Tibial nerve (tissue), 4 donors: ENCODE results near the gene BCAS3. TPM values are rescaled to one million over a fixed set of nuclear protein-coding genes. Genes with fewer than 3 reads are reported as not detected.

Experiments
- DNase-seq, 2 donors: peaks; one replicate each; pipeline ENCODE4 v3.0.0-alpha.2; 2019; ENCODE audit warnings: low spot score in 2 of 2
- H3K27ac ChIP-seq, 4 donors: fragments of 200-600 bp; sonication (generic) in 3 of 4; one replicate each; pipeline ENCODE4 v1.5.1; 2017 to 2019; ENCODE audit warnings: mild to moderate bottlenecking in 1 of 4
- H3K27me3 ChIP-seq, 2 donors: fragments of 200-600 bp; sonication (generic) in 1 of 2; one replicate each; pipeline versions ENCODE4 v1.5.1 to v1.6.0; 2017 to 2019
- H3K36me3 ChIP-seq, 3 donors: fragments of 200-600 bp; sonication (generic); one replicate each; pipeline ENCODE4 v1.5.1; 2018 to 2019
- H3K4me1 ChIP-seq, 4 donors: fragments of 200-600 bp; sonication (generic) in 3 of 4; one replicate each; pipeline ENCODE4 v1.5.1; 2017 to 2019
- H3K4me3 ChIP-seq, 4 donors: fragments of 200-600 bp; sonication (generic) in 3 of 4; one replicate each; pipeline ENCODE4 v1.5.1; 2017 to 2019; ENCODE audit warnings: mild to moderate bottlenecking in 1 of 4, moderate library complexity in 1 of 4
- H3K9me3 ChIP-seq, 4 donors: fragments of 200-600 bp; sonication (generic) in 3 of 4; one replicate each; pipeline ENCODE4 v1.5.1; 2017 to 2019
- CTCF ChIP-seq, 5 experiments: fragments of 200-600 bp in 3 of 5; fragments of 450-650 bp in 2 of 5; sonication (generic) in 3 of 5; IDR thresholded peaks; one replicate each; pipeline ENCODE4 v1.5.1; 2016 to 2019; ENCODE audit warnings: antibody characterized with exemption in 5 of 5, mild to moderate bottlenecking in 3 of 5, moderate library complexity in 2 of 5
- EP300 ChIP-seq, 2 donors: sonication (generic); formaldehyde crosslinking; IDR thresholded peaks; one replicate each; pipeline ENCODE4 v1.6.1; 2017; ENCODE audit warnings: antibody characterized with exemption in 2 of 2, mild to moderate bottlenecking in 1 of 2
- POLR2A ChIP-seq, 2 donors: fragments of 450-650 bp; IDR thresholded peaks; one replicate each; pipeline ENCODE4 v1.6.1; 2017; ENCODE audit warnings: antibody characterized with exemption in 2 of 2, mild to moderate bottlenecking in 2 of 2, moderate library complexity in 2 of 2
- WGBS, 2 donors: methylation state at CpG; one replicate each; pipeline ENCODE4 v1.1.5; 2018; 5-methylcytosine and 5-hydroxymethylcytosine counted together
- total RNA-seq, 4 donors: library from RNA; depleted of rRNA; stranded (reverse); fragments of >200 nt; gene quantifications; one replicate each; pipeline ENCODE4 v1.1.0, GENCODE V29; 2016

The BCAS3 gene
- total RNA-seq, 4 donors from 2014 or later, result 26.4 to 48.1 (median 44.8) TPM

GRCh38 chr17:61384354-61384691 lies 706.7 kb downstream of the BCAS3 start:
- Histone ChIP-seq H3K36me3 (no peaks in the 10 kb centered on the region), H3K9me3 (no peaks in the 10 kb centered on the region), H3K4me3 (no peak overlapping the region), H3K27me3 (no peaks in the 10 kb centered on the region), H3K27ac (no peak overlapping the region), H3K4me1 (peaks cover 0 to 19% (median 2%) of the 10 kb centered on the region in 4 donors)
- WGBS, 2 donors, result 84 to 96% methylated on average over 6 to 8 of the region's 8 CpGs
- TF ChIP-seq CTCF (IDR thresholded peaks at IDR 0.05), result no peak
- TF ChIP-seq EP300 (IDR thresholded peaks at IDR 0.05), result no peak
- no peak for TF ChIP-seq POLR2A (IDR thresholded peaks at IDR 0.05)
- no peak for DNase-seq

- H3K27ac ChIP-seq, result no peak overlapping the region
- H3K36me3 ChIP-seq, result no peaks in the 10 kb centered on the region
- WGBS, 2 donors, result 86 to 93% methylated on average over 12 to 13 of the region's 13 CpGs
- no peak for DNase-seq
- no peak overlapping the region for H3K4me3 ChIP-seq
- TF ChIP-seq POLR2A (IDR thresholded peaks at IDR 0.05), result no peak
- no peak for TF ChIP-seq CTCF (IDR thresholded peaks at IDR 0.05)
- TF ChIP-seq EP300 (IDR thresholded peaks at IDR 0.05), result no peak
- peaks cover 0 to 21% (median 2%) of the 10 kb centered on the region in 4 donors for H3K4me1 ChIP-seq
- no peaks in the 10 kb centered on the region for H3K27me3 ChIP-seq
- H3K9me3 ChIP-seq, result no peaks in the 10 kb centered on the region
Measured at GRCh38 chr17:61384692-61385576, 707.3 kb downstream of the BCAS3 start.

- Histone ChIP-seq H3K36me3 (no peaks in the 10 kb centered on the region), H3K27ac (no peak overlapping the region), H3K27me3 (no peaks in the 10 kb centered on the region), H3K9me3 (no peaks in the 10 kb centered on the region), H3K4me1 (peaks cover 0 to 29% (median 5%) of the 10 kb centered on the region in 4 donors), H3K4me3 (no peak overlapping the region)
- TF ChIP-seq EP300 (IDR thresholded peaks at IDR 0.05) (no peak), POLR2A (IDR thresholded peaks at IDR 0.05) (no peak), CTCF (IDR thresholded peaks at IDR 0.05) (no peak)
- no peak for DNase-seq
- WGBS, 2 donors, result 93 to 95% methylated on average over 14 to 15 of the region's 15 CpGs
Measured at GRCh38 chr17:61385577-61386236, 708.1 kb downstream of the BCAS3 start.

- WGBS, 2 donors, result 58 to 68% methylated on average over 6 of the region's 6 CpGs
- Histone ChIP-seq H3K4me3 (no peak overlapping the region), H3K4me1 (peaks cover 0 to 25% (median 5%) of the 10 kb centered on the region in 4 donors), H3K27me3 (no peaks in the 10 kb centered on the region), H3K27ac (no peak overlapping the region), H3K36me3 (no peaks in the 10 kb centered on the region), H3K9me3 (no peaks in the 10 kb centered on the region)
- no peak for DNase-seq
- TF ChIP-seq CTCF (IDR thresholded peaks at IDR 0.05) (no peak), POLR2A (IDR thresholded peaks at IDR 0.05) (no peak), EP300 (IDR thresholded peaks at IDR 0.05) (no peak)
Measured at GRCh38 chr17:61386251-61386650, 708.6 kb downstream of the BCAS3 start.

- Histone ChIP-seq H3K4me1 (peaks cover 0 to 22% (median 5%) of the 10 kb centered on the region in 4 donors), H3K9me3 (no peaks in the 10 kb centered on the region), H3K27me3 (no peaks in the 10 kb centered on the region), H3K4me3 (no peak overlapping the region), H3K36me3 (peaks cover 0 to 3% (median 0%) of the 10 kb centered on the region in 3 donors), H3K27ac (no peak overlapping the region)
- 94 to 96% methylated on average over 6 to 7 of the region's 8 CpGs for WGBS, 2 donors
- DNase-seq, result no peak
- no peak for TF ChIP-seq EP300 (IDR thresholded peaks at IDR 0.05)
- no peak for TF ChIP-seq POLR2A (IDR thresholded peaks at IDR 0.05)
- TF ChIP-seq CTCF (IDR thresholded peaks at IDR 0.05), result no peak
Measured at GRCh38 chr17:61387011-61387410, 709.4 kb downstream of the BCAS3 start.
